HT1080 (cell line): ENCODE measurements around the gene ADAMTS12. TPM values are rescaled to one million over a fixed set of nuclear protein-coding genes. Genes with fewer than 3 reads are reported as not detected.
A peak's percentile ranks its signal among the peaks of the same experiment; 100 is the strongest.
"Not testable (repeated sequence)": the region's sequence is repeated elsewhere in the genome, so short reads cannot be mapped to it uniquely, and the experiment has no call there.

Experiments used
- DNase-seq: peaks from one replicate; pipeline ENCODE4 v3.0.0-alpha.2; 2015; ENCODE audit warnings: low read depth
- total RNA-seq: library from RNA; depleted of rRNA; stranded (reverse); fragments of >200 nt; shearing (Covaris generic); gene quantifications from 2 replicates; pipeline ENCODE4 v1.2.3, GENCODE V29; 2014

Gene ADAMTS12
- total RNA-seq, 1 experiment from 2014 or later: 0.10 TPM

- no peak for DNase-seq
Measured at GRCh38 chr5:33536802-33537201, 355.0 kb downstream of the ADAMTS12 start.

- no peak for DNase-seq
Measured at GRCh38 chr5:33531824-33532223, 360.0 kb downstream of the ADAMTS12 start.

GRCh38 chr5:33531037-33531298, 360.8 kb downstream of the ADAMTS12 start:
- no peak for DNase-seq

- no peak for DNase-seq
Measured at GRCh38 chr5:33530183-33531036, 361.4 kb downstream of the ADAMTS12 start.

- no peak for DNase-seq
Measured at GRCh38 chr5:33527696-33528095, 364.1 kb downstream of the ADAMTS12 start.

- DNase-seq: no peak
Measured at GRCh38 chr5:33526755-33527154, 365.0 kb downstream of the ADAMTS12 start.

GRCh38 chr5:33524476-33524875, 367.3 kb downstream of the ADAMTS12 start:
- peak; percentile 50 for DNase-seq

GRCh38 chr5:33523208-33523771, 368.5 kb downstream of the ADAMTS12 start:
- DNase-seq: no peak

GRCh38 chr5:33516421-33516820, 375.4 kb downstream of the ADAMTS12 start:
- DNase-seq: no peak

GRCh38 chr5:33515366-33515765, 376.4 kb downstream of the ADAMTS12 start:
- DNase-seq: not testable (repeated sequence)

GRCh38 chr5:33513462-33514185, 378.2 kb downstream of the ADAMTS12 start:
- no peak for DNase-seq

- no peak for DNase-seq
Measured at GRCh38 chr5:33509036-33509435, 382.8 kb downstream of the ADAMTS12 start.

- DNase-seq: peak; percentile 34
Measured at GRCh38 chr5:33507426-33507825, 384.4 kb downstream of the ADAMTS12 start.

GRCh38 chr5:33504570-33504969, 387.2 kb downstream of the ADAMTS12 start:
- no peak for DNase-seq

- no peak for DNase-seq
Measured at GRCh38 chr5:33501899-33502298, 389.9 kb downstream of the ADAMTS12 start.

GRCh38 chr5:33501260-33501659, 390.5 kb downstream of the ADAMTS12 start:
- DNase-seq: no peak

GRCh38 chr5:33494466-33494865, 397.3 kb downstream of the ADAMTS12 start:
- no peak for DNase-seq

- no peak for DNase-seq
Measured at GRCh38 chr5:33491941-33492340, 399.8 kb downstream of the ADAMTS12 start.

- DNase-seq: no peak
Measured at GRCh38 chr5:33490071-33490665, 401.6 kb downstream of the ADAMTS12 start.

GRCh38 chr5:33489481-33490067, 402.2 kb downstream of the ADAMTS12 start:
- DNase-seq: no peak

GRCh38 chr5:33488558-33489355, 403.0 kb downstream of the ADAMTS12 start:
- no peak for DNase-seq
